ENCODE measurements around the gene RGL2. TPM values are rescaled to one million over a fixed set of nuclear protein-coding genes. Genes with fewer than 3 reads are reported as not detected.
A peak's percentile ranks its signal among the peaks of the same experiment; 100 is the strongest.
"Not testable (repeated sequence)": the region's sequence is repeated elsewhere in the genome, so short reads cannot be mapped to it uniquely, and the experiment has no call there.

RGL2 gene
- total RNA-seq, 3 donors from 2014 or later, result 38.9 to 151 (median 103) TPM

GRCh38 chr6:33276581-33276863 is 22.2 kb downstream of the RGL2 start:
- Histone ChIP-seq H3K4me3 (peak overlapping the region; percentile 58 to 78 (median 71)), H3K27me3 (no peaks in the 10 kb centered on the region), H3K36me3 (no peaks in the 10 kb centered on the region), H3K4me1 (peaks cover 0 to 39% of the 10 kb centered on the region in 2 donors), H3K27ac (peak overlapping the region; percentile 85 to 86), H3K9me3 (no peaks in the 10 kb centered on the region)
- no peak for TF ChIP-seq CTCF (IDR thresholded peaks at IDR 0.05)
- no peak for TF ChIP-seq POLR2AphosphoS5 (IDR thresholded peaks at IDR 0.05)
- TF ChIP-seq POLR2A (IDR thresholded peaks at IDR 0.05), result no peak
- intact Hi-C loops (cut with DNase I; ENCODE audit: low total_unique reads), result no loop called here
- DNase-seq (ENCODE audit: low spot score in 2 of 2), result no peak

DNA sequence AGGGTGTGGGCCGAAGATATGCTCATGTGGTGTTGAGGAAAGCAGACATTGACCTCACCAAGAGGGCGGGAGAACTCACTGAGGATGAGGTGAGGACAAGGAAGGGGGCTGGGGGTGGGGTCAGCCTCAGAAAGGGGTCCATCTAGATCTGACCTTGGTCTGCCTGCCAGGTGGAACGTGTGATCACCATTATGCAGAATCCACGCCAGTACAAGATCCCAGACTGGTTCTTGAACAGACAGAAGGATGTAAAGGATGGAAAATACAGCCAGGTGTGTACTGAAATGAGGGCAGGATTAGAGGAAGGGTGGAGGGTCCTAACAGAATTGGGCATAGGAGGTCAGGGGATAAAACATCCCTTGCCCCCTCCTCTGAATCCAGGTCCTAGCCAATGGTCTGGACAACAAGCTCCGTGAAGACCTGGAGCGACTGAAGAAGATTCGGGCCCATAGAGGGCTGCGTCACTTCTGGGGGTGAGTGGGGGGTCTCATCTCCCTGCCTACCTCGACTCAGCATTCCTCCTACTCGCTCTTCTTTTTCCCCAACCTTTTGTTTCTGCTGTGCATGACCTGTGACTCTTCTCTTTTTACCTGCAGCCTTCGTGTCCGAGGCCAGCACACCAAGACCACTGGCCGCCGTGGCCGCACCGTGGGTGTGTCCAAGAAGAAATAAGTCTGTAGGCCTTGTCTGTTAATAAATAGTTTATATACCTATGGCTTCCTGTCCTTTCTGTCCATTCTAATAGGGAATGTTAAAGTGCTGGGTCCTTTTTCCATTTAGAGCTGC is 22.8 kb downstream of the RGL2 start:
- Histone ChIP-seq H3K27ac (peak overlapping the region; percentile 2 to 85), H3K4me3 (peak overlapping the region; percentile 58 to 78 (median 71)), H3K4me1 (peaks cover 0 to 39% of the 10 kb centered on the region in 2 donors)
- intact Hi-C loops (cut with DNase I; ENCODE audit: low total_unique reads); H3K36me3 ChIP-seq; H3K27me3 ChIP-seq; DNase-seq (ENCODE audit: low spot score in 2 of 2); H3K9me3 ChIP-seq: not testable (repeated sequence)

DNA sequence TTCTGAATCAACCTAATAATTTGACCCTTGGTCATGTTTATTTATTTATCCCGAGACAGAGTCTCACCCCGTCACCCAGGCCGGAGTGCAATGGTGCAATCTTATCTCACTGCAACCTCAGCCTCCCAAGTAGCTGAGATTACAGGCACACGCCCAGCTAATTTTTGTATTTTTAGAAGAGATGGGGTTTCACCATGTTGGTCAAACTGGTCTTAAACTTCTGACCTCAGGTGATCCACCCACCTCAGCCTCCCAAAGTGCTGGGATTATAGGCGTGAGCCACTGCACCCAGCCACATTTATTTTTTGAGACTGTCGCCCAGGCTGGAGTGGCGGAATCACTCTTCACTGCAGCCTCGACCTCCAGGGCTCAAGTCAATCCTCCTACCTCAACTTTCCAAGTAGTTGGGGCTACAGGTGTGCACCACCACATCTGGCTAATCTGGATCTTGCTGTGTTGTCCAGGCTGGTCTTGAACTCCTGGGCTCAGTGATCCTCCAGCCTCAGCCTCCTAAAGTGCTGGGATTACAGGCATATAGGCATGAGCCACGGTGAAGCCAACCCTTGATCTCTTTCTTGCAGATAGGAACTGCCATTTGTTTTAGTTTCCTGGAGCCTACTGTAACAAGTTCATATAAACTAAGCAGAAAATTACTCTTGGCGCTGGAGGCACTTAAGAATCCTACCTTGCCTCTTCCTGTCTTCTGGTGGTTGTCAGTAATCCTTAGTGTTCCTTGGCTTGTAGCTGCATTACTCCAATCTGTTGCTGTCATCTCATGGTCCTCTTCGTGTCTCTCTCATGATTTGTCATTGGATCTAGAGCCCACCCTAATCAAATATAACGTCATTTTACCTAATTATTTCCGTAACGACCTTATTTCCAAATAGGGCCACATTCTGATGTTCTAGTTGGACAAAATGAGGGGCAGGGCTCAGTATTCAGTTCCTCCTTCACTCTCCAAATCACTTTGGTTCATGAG is 24.5 kb downstream of the RGL2 start:
- Histone ChIP-seq H3K4me1 (peaks cover 0 to 39% of the 10 kb centered on the region in 2 donors), H3K36me3 (no peaks in the 10 kb centered on the region), H3K27ac (peak overlapping the region; percentile 29 to 32), H3K27me3 (no peaks in the 10 kb centered on the region), H3K9me3 (no peaks in the 10 kb centered on the region), H3K4me3 (peak overlapping the region in 1 of 3 donors; percentile 65)
- intact Hi-C loops (cut with DNase I; ENCODE audit: low total_unique reads), result no loop called here
- TF ChIP-seq CTCF (IDR thresholded peaks at IDR 0.05), result no peak
- TF ChIP-seq POLR2A (IDR thresholded peaks at IDR 0.05), result no peak
- TF ChIP-seq POLR2AphosphoS5 (IDR thresholded peaks at IDR 0.05), result no peak
- DNase-seq (ENCODE audit: low spot score in 2 of 2), result no peak

GRCh38 chr6:33273129-33273923 is 25.4 kb downstream of the RGL2 start:
- peaks cover under 1% of the 10 kb centered on the region for H3K36me3 ChIP-seq
- TF ChIP-seq POLR2AphosphoS5 (IDR thresholded peaks at IDR 0.05), result no peak
- no peak for DNase-seq (ENCODE audit: low spot score in 2 of 2)
- peak overlapping the region; percentile 65 to 74 (median 68) for H3K4me3 ChIP-seq
- H3K4me1 ChIP-seq, result peaks cover 0 to 39% of the 10 kb centered on the region in 2 donors
- no peaks in the 10 kb centered on the region for H3K27me3 ChIP-seq
- intact Hi-C loops (cut with DNase I; ENCODE audit: low total_unique reads), result no loop called here
- no peaks in the 10 kb centered on the region for H3K9me3 ChIP-seq
- peak overlapping the region; percentile 87 to 95 for H3K27ac ChIP-seq

GRCh38 chr6:33272275-33273128 is 26.2 kb downstream of the RGL2 start:
- H3K27me3 ChIP-seq, result no peaks in the 10 kb centered on the region
- no peaks in the 10 kb centered on the region for H3K9me3 ChIP-seq
- H3K27ac ChIP-seq, result peak overlapping the region; percentile 87 to 95
- TF ChIP-seq POLR2AphosphoS5 (IDR thresholded peaks at IDR 0.05) (no peak), CTCF (IDR thresholded peaks at IDR 0.05) (no peak), POLR2A (IDR thresholded peaks at IDR 0.05) (no peak)
- DNase-seq (ENCODE audit: low spot score in 2 of 2), result no peak
- peak overlapping the region; percentile 65 to 74 (median 68) for H3K4me3 ChIP-seq
- H3K4me1 ChIP-seq, result peaks cover 0 to 39% of the 10 kb centered on the region in 2 donors
- H3K36me3 ChIP-seq, result peaks cover 5% of the 10 kb centered on the region
- intact Hi-C loops (cut with DNase I; ENCODE audit: low total_unique reads), result no loop called here

All from breast epithelium (tissue), 4 donors.